Renal cortical epithelial cell (primary cell): ENCODE measurements around the gene SLC23A2. TPM values are rescaled to one million over a fixed set of nuclear protein-coding genes. Genes with fewer than 3 reads are reported as not detected.

Experiments
- DNase-seq: peaks from one replicate; pipeline ENCODE4 v3.0.0-alpha.2; 2011; ENCODE audit warnings: low read depth
- total RNA-seq: library from RNA; depleted of rRNA; stranded (reverse); fragments of >200 nt; gene quantifications from 2 replicates; pipeline ENCODE4 v1.2.3, GENCODE V29; 2014

Gene SLC23A2
- total RNA-seq, 1 donor from 2014 or later: 10.8 TPM

DNA sequence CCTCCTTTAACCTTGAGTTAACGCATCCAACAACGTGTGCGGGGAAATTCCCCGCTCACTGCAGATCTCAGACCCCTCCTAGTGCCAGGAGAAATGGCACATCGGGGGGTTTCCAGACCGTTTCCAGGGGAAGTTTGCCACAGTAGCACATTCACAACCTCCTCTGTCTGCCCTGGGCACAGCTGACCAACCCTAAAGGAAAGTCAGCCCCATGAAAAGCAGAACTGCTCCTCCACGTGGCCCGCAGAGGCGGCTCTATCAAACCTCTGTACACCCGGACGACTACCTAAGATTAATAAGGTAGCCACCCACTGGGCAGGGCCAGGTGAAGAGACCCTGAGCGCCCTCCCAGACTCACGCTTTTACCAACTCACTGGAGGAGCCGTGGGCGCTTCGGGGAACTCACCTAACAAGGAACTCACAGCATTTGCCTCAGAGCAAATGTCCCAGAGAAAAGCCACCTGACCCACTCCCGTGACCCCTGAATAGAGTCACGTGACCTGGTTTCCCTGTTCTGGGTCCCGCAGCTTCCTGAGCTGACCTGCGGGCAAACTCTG lies 186.5 kb downstream of the SLC23A2 start:
- DNase-seq: no peak

DNA sequence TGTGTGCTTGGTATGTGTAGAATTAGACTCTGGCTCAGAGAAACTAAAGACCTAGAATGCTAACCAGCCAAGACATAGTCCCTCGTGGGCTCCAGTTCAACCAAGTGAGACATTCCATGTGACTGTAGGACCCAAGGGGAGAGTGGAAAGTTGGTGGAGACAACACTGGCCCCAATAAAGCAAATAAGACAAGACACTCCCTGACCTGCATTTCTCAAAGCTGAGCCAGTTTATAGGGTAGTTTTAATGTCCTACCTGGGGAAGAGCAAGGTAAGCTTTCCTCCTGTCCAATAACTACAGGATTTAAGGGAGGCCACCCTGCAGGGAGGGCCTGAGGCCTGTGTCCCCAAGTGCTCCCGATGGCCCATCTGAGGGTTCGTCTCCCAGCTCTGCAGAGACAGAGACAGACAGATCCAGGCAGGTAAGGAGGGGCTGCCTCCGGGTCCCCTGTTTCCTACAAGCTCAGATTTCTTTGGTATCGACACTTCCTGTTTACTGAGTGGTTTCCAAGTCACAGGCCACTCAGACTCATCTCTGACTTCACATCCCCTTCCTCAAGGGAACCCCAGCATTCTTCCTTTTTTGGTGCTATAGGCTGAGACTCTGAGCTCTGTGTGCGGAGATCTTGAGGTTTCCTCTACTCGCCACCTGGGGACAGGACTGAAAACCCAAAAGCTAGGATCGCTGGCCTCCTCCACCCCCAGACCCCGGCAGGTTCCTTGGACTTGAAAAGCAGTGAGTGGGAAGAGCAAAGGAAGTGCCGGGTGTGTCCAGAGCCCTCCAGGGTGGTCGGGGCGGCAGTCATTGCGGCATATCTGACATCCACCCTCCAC lies 187.2 kb downstream of the SLC23A2 start:
- no peak for DNase-seq

DNA sequence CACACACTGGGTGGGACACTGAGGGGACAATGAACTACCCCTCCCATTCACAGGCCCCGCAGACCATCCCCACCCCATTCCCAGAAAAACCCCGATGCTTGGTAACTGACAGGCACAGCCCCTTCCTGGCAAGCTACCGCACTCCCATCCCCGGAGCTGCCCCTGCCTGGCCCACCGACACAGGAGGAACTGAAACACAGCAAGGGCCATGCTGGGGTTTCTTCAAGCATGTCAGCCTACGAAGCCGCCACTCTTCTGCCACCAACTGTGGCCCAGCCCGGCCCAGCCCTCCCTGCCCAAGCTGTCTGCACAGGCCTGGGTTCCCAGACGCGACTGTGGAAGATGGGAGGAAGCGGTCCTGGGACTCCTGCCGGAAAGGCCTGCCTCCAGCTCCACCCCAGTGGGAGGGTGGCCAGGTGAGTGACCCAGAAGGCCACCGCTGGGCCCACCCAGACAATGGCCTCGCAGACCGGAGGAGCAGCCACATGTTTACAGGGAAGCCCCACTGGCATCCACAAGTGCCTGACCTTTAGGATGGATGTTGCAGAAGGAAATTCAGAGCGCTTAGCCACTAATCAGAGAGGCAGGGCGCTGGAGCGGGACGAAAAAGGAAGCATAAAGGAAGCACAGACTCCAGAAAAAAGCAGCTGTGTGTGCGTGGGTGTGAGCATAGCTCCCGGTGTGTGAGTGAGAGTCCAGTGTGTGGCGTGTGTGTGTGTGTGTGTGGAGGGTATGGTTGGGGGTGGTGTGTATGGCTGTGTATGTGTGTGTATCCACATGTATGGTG lies 188.0 kb downstream of the SLC23A2 start:
- peak; percentile 59 for DNase-seq

DNA sequence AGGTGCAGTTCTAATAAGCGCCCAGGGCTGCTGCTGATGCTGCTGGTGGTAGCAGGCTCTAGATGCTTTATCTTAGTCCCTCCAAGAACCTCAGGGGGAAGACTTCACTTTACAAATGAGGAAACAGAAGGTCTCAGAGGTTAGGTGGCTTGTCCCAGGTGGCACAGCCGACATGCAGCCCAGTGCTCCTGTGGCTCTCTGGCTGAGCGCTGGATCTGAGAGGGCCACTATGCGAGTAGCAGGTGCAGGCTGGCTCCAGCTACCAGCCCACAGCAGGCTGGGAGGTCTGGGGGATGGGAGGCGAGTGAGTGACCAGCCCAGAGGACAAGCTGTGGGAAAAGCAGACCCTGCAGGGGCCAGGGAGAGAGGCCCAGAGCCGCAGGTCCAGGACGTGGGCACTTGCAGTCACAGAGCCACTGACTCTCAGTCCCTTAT lies 188.7 kb downstream of the SLC23A2 start:
- DNase-seq: no peak

DNA sequence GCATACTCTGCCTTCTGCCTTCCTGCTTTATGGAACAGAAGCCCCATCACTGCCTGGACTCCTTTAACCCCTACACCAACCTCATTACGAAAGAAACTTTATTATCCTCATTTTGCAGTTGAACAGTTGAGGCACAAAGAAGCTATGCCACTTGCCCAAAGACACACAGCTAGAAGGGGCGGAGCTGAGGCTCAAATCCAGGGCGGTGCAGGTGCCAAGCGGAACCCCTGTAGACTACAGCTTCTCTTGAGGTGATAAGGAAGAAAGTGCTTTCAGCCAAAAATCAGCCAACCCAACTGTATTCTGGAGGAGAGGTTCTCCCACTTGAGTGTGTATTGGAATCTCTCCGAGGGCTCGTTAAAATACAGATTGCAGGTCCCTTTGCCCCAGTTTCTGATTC lies 189.1 kb downstream of the SLC23A2 start:
- DNase-seq: no peak

DNA sequence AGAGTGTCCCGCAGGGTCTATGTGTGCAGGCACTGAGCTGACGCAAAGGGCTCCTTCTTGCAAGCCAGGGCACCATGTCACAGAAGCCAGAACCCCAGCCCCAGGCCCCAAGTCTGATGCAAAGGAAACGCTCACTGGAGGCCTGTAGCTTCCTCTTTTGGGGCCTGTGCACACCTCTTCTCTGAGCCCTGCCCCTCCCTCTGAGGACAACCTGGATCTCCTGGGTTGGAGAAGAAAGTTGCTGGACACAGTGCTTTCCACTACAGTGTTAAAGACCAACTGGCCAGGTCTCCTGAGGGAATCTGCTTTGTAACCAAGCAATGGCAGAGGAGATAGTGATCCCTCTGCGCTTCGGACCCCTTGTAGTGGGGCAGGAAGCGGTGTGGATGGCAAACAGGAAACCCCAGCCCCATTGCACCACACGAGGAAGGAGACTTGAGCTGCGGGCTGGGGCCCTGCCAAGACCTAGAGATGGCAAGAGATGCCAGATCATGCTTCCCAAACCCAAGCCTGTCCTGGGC lies 189.6 kb downstream of the SLC23A2 start:
- DNase-seq: no peak

DNA sequence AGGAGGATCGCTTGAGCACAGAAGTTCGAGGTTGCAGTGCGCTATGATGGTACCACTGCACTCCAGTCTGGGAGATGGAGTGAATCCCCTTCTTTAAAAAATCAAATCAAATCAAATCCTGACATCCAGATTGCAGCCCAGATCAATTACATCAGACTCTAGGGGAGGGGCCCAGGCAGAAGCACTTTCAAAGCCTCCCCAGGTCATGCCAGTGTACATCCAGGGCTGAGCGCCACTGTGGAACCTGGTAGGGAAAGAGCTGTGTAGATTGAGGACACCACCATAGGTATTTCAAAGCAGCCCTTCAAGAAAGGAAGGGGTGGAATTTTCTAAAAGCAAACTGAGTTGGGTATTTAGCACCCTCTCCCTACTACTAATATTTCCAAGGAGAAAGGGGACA lies 190.1 kb downstream of the SLC23A2 start:
- DNase-seq: no peak

DNA sequence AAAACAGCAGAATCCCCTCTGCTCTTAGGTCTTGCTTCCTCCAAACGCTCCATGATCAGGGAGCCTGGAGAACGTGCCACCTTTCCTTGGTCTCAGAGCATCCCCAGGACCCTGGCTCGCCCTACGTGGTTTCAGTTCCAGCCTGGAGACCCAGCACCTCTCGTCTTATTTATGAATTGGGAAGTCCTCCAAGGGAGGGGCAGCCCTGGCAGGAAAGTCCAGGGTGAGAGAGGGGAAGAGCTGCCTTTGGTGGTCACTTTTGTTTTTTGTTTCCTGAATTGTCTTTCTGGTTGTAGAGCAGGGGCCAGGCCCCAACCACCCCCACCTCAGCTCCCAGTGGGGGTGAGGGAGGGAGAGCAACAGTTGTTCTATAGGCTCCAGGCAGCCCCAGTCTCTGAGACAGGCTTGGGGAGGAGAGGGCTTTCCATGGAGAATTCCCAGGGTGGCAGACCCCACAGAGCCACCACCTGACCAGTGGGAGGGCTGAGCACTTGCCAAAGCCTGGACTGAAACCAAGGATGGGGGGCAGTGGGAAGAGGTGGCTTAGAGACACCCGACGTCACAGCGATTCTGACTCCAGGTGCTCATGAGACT lies 190.8 kb downstream of the SLC23A2 start:
- no peak for DNase-seq

DNA sequence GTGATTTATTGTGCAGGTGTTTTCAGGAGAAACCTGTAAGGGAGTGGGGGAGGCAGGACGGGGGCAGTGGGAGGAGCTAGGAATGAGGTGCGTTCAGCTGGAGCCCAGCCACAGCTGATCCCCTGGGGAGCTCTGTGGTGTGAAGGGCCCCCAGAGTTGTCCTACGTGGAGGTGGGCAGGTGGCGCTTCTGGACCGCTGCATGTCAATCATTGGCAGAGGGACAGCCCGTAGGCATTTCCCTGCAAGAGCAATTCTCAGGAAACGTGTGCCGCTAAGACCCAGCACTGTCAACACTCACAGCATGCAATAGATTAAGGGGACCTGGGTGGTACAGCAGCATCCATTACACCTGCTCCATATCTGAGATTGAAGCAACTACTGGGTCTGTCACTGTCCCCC lies 191.6 kb downstream of the SLC23A2 start:
- DNase-seq: no peak

DNA sequence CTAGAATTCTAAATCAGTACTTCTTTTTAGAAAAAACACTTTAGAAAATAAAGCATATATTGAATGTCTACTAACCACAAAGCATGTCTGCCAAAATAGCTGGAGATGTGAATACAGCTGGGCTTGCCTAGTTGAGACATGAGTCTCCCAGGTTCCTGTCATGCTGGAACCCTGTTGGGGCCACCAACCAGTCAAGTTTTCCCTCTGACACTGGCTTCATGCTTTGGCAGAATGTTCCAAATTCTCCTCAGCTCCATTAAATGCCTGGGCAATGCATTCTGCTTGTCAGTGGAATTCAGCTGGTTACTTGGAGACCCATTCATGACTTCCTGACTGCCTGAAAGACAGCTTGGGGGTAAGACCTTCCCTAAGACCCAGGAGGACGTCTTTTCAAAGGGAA lies 192.4 kb downstream of the SLC23A2 start:
- no peak for DNase-seq

DNA sequence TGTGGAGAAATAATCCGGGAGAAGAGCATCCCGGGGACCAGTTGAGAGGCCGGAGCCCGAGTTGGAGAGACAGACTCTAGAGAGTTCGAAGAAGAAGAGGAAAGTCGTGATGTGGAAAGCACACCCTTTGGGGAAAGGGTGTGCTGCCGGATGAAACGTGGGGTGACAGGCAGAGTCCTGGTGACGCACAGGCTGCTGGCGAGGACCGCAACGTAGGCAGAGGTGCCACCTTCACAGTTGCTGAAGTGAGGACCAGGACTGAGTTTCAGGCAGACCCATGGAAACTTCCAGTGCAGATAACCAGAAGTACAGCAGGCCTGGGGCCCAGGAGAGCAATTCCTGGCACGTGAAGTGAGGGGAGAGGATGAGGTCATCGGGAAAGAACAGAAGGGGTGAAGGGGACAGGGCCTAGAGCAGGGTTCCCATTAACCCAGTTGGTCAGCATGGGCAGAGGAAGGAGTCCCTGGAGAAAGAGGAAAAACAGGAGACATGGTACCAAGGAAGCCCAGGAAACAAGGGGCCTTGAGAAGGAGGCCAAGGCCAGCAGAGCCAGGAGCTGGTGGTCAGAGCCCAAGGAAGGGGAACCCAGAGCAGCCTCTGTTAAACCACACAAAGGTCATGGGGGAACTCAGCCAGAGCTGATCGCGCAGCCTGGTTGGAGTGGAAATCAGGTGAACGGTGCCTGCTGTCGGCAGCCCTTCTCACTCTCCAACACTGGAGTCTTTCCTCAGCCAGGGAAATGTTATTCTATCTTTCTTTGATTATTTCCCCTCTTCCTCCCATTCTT lies 195.5 kb downstream of the SLC23A2 start:
- no peak for DNase-seq

DNA sequence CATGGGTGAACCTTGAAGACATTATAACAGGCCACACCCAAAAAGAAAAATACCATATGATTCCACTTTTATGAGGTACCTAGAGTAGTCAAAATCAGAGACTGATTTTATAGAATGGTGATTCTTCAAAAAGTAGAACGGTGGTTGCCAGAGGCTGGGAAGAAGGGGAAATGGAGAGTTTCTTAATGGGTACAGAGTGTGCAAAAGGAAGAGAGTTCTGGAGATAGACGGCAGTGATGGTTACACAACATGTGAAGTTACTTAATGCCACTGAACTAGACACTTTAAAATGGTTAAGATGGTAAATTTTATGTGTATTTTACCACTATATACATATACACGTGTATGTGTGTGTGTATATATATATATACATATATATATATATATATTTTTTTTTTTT lies 198.8 kb downstream of the SLC23A2 start:
- no peak for DNase-seq

Other genes starting within 250 kb of the SLC23A2 start
- 2.4 and 13.9 TPM in 2 replicates for gene RASSF2, start 177.9 kb downstream of the SLC23A2 start, total RNA-seq
- gene TMEM230, start 111.6 kb upstream of the SLC23A2 start, total RNA-seq: 58.3 and 83.0 TPM in 2 replicates
- gene PCNA, start 118.4 kb upstream of the SLC23A2 start, total RNA-seq: 126 and 172 TPM in 2 replicates
- gene CDS2, start 125.5 kb upstream of the SLC23A2 start, total RNA-seq: 56.1 and 67.9 TPM in 2 replicates